H1 (cell line): Measurements from ENCODE around the gene PID1. TPM values are rescaled to one million over a fixed set of nuclear protein-coding genes. Genes with fewer than 3 reads are reported as not detected.

Source experiments
- CTCF ChIA-PET: fragments of 300-600 bp; sonication (Branson Sonifier 250); formaldehyde crosslinking; loops from one replicate; lab custom pipeline; 2021; ENCODE audit not compliant: partially characterized antibody; lab: Charles Lee
- POLR2A ChIA-PET: fragments of 300-600 bp; sonication (Branson Sonifier 250); formaldehyde crosslinking; loops from one replicate; lab custom pipeline; 2021; ENCODE audit warnings: inconsistent platforms; ENCODE audit not compliant: partially characterized antibody; lab: Charles Lee
- DNase-seq, 2 experiments: peaks; one replicate each; pipeline versions ENCODE4 v3.0.0 to v3.0.0-alpha.2; 2010 to 2022; ENCODE audit warnings: low spot score in 2 of 2, low read depth in 1 of 2, mixed read lengths in 1 of 2
- FAIRE-seq: peaks from 2 replicates; lab custom pipeline; 2011; peaks lifted over from hg19 to GRCh38; lab: Jason Lieb, UNC
- H2AFZ ChIP-seq: 2 replicates; pipeline ENCODE4 v1.8.1; 2012; ENCODE audit warnings: low read length, inconsistent platforms
- H2AK5ac ChIP-seq: 2 replicates; pipeline ENCODE4 v1.6.1; 2013; ENCODE audit warnings: low read depth, low read length
- H2BK120ac ChIP-seq: replicated peaks from 2 replicates; pipeline ENCODE3; 2013; ENCODE audit warnings: low read depth, low read length, inconsistent platforms
- H2BK12ac ChIP-seq: 2 replicates; pipeline ENCODE4 v1.6.1; 2013; ENCODE audit warnings: low read depth, low read length
- H2BK15ac ChIP-seq: 2 replicates; pipeline ENCODE4 v1.6.1; 2013; ENCODE audit warnings: low read length
- H2BK20ac ChIP-seq: 2 replicates; pipeline ENCODE4 v1.6.1; 2013; ENCODE audit warnings: low read length
- H2BK5ac ChIP-seq: 2 replicates; pipeline ENCODE4 v1.6.1; 2013; ENCODE audit warnings: low read depth, low read length
- H3K14ac ChIP-seq: 2 replicates; pipeline ENCODE4 v1.6.1; 2013; ENCODE audit warnings: inconsistent platforms; ENCODE audit not compliant: insufficient read length
- H3K18ac ChIP-seq: 2 replicates; pipeline ENCODE4 v1.6.1; 2013; ENCODE audit warnings: low read length; ENCODE audit errors: extremely low read depth
- H3K23ac ChIP-seq: 2 replicates; pipeline ENCODE4 v1.6.1; 2013; ENCODE audit warnings: inconsistent platforms; ENCODE audit not compliant: insufficient read length
- H3K23me2 ChIP-seq: 2 replicates; pipeline ENCODE4 v1.6.1; 2013; ENCODE audit warnings: low read depth, low read length
- H3K27ac ChIP-seq: 2 replicates; pipeline ENCODE4 v1.6.1; 2011; ENCODE audit warnings: low read depth, low read length, inconsistent platforms
- H3K27me3 ChIP-seq, 4 experiments: replicated peaks in 1 of 4; 1 replicate in 1 of 4; 2 replicates in 3 of 4; pipeline versions ENCODE4 v1.6.1 to v1.8.1; 2011 to 2013; ENCODE audit warnings: low read length in 3 of 4, mild to moderate bottlenecking in 3 of 4, inconsistent platforms in 2 of 4, mixed read lengths in 2 of 4, moderate library complexity in 1 of 4; ENCODE audit not compliant: control insufficient read depth in 3 of 4, insufficient read depth in 3 of 4; ENCODE audit errors: extremely low read depth in 1 of 4
- H3K36me3 ChIP-seq, 4 experiments: 2 replicates each; pipeline versions ENCODE4 v1.6.1 to v1.8.1; 2011 to 2013; ENCODE audit warnings: mild to moderate bottlenecking in 4 of 4, low read length in 3 of 4, moderate library complexity in 2 of 4, control low read depth in 1 of 4, inconsistent platforms in 1 of 4; ENCODE audit not compliant: insufficient read depth in 4 of 4, control insufficient read depth in 2 of 4
- H3K4ac ChIP-seq: replicated peaks from 2 replicates; pipeline ENCODE3; 2013; ENCODE audit warnings: low read length, low read depth, mixed read lengths, inconsistent platforms; ENCODE audit not compliant: insufficient read length
- H3K4me1 ChIP-seq, 4 experiments: replicated peaks in 1 of 4; 1 replicate in 1 of 4; 2 replicates in 3 of 4; pipeline versions ENCODE4 v1.6.1 to v1.8.1; 2011 to 2013; ENCODE audit warnings: low read length in 3 of 4, inconsistent platforms in 2 of 4, mixed read lengths in 1 of 4; ENCODE audit not compliant: insufficient read depth in 4 of 4, control insufficient read depth in 3 of 4
- H3K4me2 ChIP-seq, 2 experiments: 2 replicates each; pipeline versions ENCODE4 v1.6.1 to v1.8.1; 2011 to 2013; ENCODE audit warnings: low read depth in 2 of 2, low read length in 2 of 2, control low read depth in 1 of 2, inconsistent platforms in 1 of 2, mild to moderate bottlenecking in 1 of 2; ENCODE audit not compliant: insufficient read depth in 1 of 2
- H3K4me3 ChIP-seq, 4 experiments: fragments of 200-600, 300-600 bp in 1 of 4; sonication (generic), shearing (Covaris generic), sonication (Bioruptor Twin) in 1 of 4; 2 replicates each; pipeline versions ENCODE4 v1.5.1 to v1.8.1; 2011 to 2016; ENCODE audit warnings: low read length in 4 of 4, low read depth in 3 of 4, control low read depth in 2 of 4, inconsistent platforms in 2 of 4, mild to moderate bottlenecking in 2 of 4, mixed read lengths in 1 of 4, moderate library complexity in 1 of 4; ENCODE audit not compliant: insufficient read depth in 2 of 4; ENCODE audit errors: extremely low read depth in 1 of 4
- H3K56ac ChIP-seq: replicated peaks from 2 replicates; pipeline ENCODE3; 2013; ENCODE audit warnings: low read depth, mild to moderate bottlenecking, mixed read lengths, low read length, inconsistent platforms; ENCODE audit not compliant: insufficient read length
- H3K79me1 ChIP-seq: 2 replicates; pipeline ENCODE4 v1.6.1; 2013; ENCODE audit warnings: low read depth, low read length, control low read depth
- H3K79me2 ChIP-seq, 2 experiments: 2 replicates each; pipeline versions ENCODE4 v1.6.1 to v1.8.1; 2012 to 2013; ENCODE audit warnings: low read length in 2 of 2, mild to moderate bottlenecking in 2 of 2, inconsistent platforms in 1 of 2; ENCODE audit not compliant: insufficient read depth in 2 of 2, control insufficient read depth in 1 of 2
- H3K9ac ChIP-seq, 4 experiments: replicated peaks in 1 of 4; 1 replicate in 1 of 4; 2 replicates in 3 of 4; pipeline versions ENCODE4 v1.6.1 to v1.8.1; 2011 to 2013; ENCODE audit warnings: low read depth in 3 of 4, low read length in 3 of 4, control low read depth in 2 of 4, mild to moderate bottlenecking in 2 of 4, moderate library complexity in 2 of 4, inconsistent platforms in 1 of 4; ENCODE audit errors: extremely low read depth in 1 of 4
- H3K9me3 ChIP-seq, 2 experiments: 2 replicates each; pipeline versions ENCODE4 v1.6.1 to v1.8.1; 2012 to 2013; ENCODE audit warnings: mild to moderate bottlenecking in 2 of 2, moderate library complexity in 2 of 2, control low read depth in 1 of 2, inconsistent platforms in 1 of 2, low read depth in 1 of 2, low read length in 1 of 2, mixed read lengths in 1 of 2; ENCODE audit not compliant: insufficient read depth in 2 of 2
- H4K20me1 ChIP-seq, 2 experiments: replicated peaks in 1 of 2; 2 replicates each; pipeline versions ENCODE3 to v1.8.1; 2011 to 2013; ENCODE audit warnings: inconsistent platforms in 2 of 2, low read length in 2 of 2, mild to moderate bottlenecking in 1 of 2; ENCODE audit not compliant: insufficient read depth in 2 of 2, control insufficient read depth in 1 of 2
- H4K5ac ChIP-seq: 2 replicates; pipeline ENCODE4 v1.6.1; 2013; ENCODE audit warnings: low read length, low read depth, mixed read lengths, inconsistent platforms; ENCODE audit not compliant: insufficient read length
- H4K8ac ChIP-seq: 2 replicates; pipeline ENCODE4 v1.8.0; 2013; ENCODE audit warnings: mild to moderate bottlenecking, moderate library complexity, low read length, inconsistent platforms; ENCODE audit not compliant: insufficient read depth; ENCODE audit errors: extremely low read depth
- H4K91ac ChIP-seq: replicated peaks from 2 replicates; pipeline ENCODE3; 2013; ENCODE audit warnings: low read length, mixed read lengths, inconsistent platforms; ENCODE audit not compliant: insufficient read length
- RXRA ChIP-seq: IDR thresholded peaks from 2 replicates; pipeline ENCODE4 v1.6.1; 2011; ENCODE audit warnings: low read depth, mild to moderate bottlenecking, low read length, moderate library complexity; ENCODE audit not compliant: insufficient read depth
- SUZ12 ChIP-seq: fragments of 200-600 bp; sonication (generic); IDR thresholded peaks from 2 replicates; pipeline ENCODE4 v1.6.1; 2012; ENCODE audit warnings: mild to moderate bottlenecking, inconsistent platforms, low read length, moderate library complexity, mixed read lengths
- TAF1 ChIP-seq: IDR thresholded peaks from 2 replicates; pipeline ENCODE4 v1.6.1; 2011; ENCODE audit warnings: mild to moderate bottlenecking, low read depth, low read length
- polyA plus RNA-seq, 7 experiments: library from polyadenylated mRNA; depleted of rRNA in 3 of 7; stranded (reverse) in 5 of 7; unstranded in 2 of 7; fragments of >200 nt in 5 of 7; fragments of 200-250 nt in 2 of 7; gene quantifications; 1 replicate in 5 of 7; 2 replicates in 1 of 7; 4 replicates in 1 of 7; pipeline versions ENCODE4 v1.2.1 to v1.2.3, GENCODE V29; 2011 to 2013; ENCODE audit warnings: missing spikeins in 2 of 7, mixed read lengths in 2 of 7
- total RNA-seq: library from RNA; stranded (reverse); fragmentation: NEBNext Ultra II Directional; extraction: Animal tissue kit (Norgen Biotek cat#: 25700); gene quantifications from 2 replicates; pipeline ENCODE4 v1.2.1, GENCODE V29; 2021
- TF ChIP-seq, protein P1 (sequence below): IDR thresholded peaks from 2 replicates; pipeline ENCODE4 v1.6.1; 2012; ENCODE audit warnings: inconsistent platforms

PID1 gene
- total and polyA plus RNA-seq, 2 of the 8 experiments (the other 6 are each of a cell fraction or from before 2014, with no cell fraction given) = 1.5 to 3.3 TPM

GRCh38 chr2:229181641-229182040, 89.4 kb downstream of the PID1 start:
- Histone ChIP-seq H4K8ac (no peak overlapping the region), H3K4me2 (no peak overlapping the region), H4K5ac (no peak overlapping the region), H3K4ac (no peak overlapping the region), H3K27ac (no peak overlapping the region), H3K18ac (no peak overlapping the region), H3K36me3 (no peaks in the 10 kb centered on the region; a peak in 1 of 8 replicates), H4K20me1 (no peaks in the 10 kb centered on the region), H2BK15ac (no peak overlapping the region), H3K79me2 (no peaks in the 10 kb centered on the region), H2AK5ac (no peak overlapping the region), H3K4me3 (no peak overlapping the region)
- no peak for DNase-seq
- FAIRE-seq = no peak
- POLR2A ChIA-PET = no interaction called here
- TF ChIP-seq, protein P1, sequence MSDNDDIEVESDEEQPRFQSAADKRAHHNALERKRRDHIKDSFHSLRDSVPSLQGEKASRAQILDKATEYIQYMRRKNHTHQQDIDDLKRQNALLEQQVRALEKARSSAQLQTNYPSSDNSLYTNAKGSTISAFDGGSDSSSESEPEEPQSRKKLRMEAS = no peak
- TF ChIP-seq SUZ12 = no peak
- no peak for TF ChIP-seq TAF1
- TF ChIP-seq RXRA = no peak
- TF ChIP-seq, all 59 proteins: peak for 0
- no peaks in the 10 kb centered on the region for H3K79me1 ChIP-seq
- no peak overlapping the region for H3K9ac ChIP-seq
- H3K9me3 ChIP-seq = peaks cover 6 to 9% of the 10 kb centered on the region in 2 experiments; a peak in 3 of 4 replicates
- H3K23ac ChIP-seq = no peak overlapping the region
- H2BK20ac ChIP-seq = no peak overlapping the region
- no peak overlapping the region for H2BK120ac ChIP-seq
- no peak overlapping the region for H3K14ac ChIP-seq
- no peaks in the 10 kb centered on the region for H3K23me2 ChIP-seq
- H3K27me3 ChIP-seq = no peaks in the 10 kb centered on the region
- H2BK12ac ChIP-seq = no peak overlapping the region
- no peak overlapping the region for H2AFZ ChIP-seq
- H4K91ac ChIP-seq = no peak overlapping the region
- CTCF ChIA-PET = interaction anchor here (1.6 kb wide), 1 partner anchor 162 kb away, joined by 4 read pairs; no protein-coding TSS in a partner anchor
- H3K56ac ChIP-seq = no peak overlapping the region
- no peaks in the 10 kb centered on the region for H3K4me1 ChIP-seq
- H2BK5ac ChIP-seq = no peak overlapping the region
